NCI-H2171 treated with DMSO at 0.1 percent for 48 hours (cell line): ENCODE results near the gene CCL28.
"Not testable (repeated sequence)": the region's sequence is repeated elsewhere in the genome, so short reads cannot be mapped to it uniquely, and the experiment has no call there.

Source experiments
- DNase-seq: peaks from one replicate; lab custom pipeline; 2025; lab: John Stamatoyannopoulos, UW

CCL28 gene

DNA sequence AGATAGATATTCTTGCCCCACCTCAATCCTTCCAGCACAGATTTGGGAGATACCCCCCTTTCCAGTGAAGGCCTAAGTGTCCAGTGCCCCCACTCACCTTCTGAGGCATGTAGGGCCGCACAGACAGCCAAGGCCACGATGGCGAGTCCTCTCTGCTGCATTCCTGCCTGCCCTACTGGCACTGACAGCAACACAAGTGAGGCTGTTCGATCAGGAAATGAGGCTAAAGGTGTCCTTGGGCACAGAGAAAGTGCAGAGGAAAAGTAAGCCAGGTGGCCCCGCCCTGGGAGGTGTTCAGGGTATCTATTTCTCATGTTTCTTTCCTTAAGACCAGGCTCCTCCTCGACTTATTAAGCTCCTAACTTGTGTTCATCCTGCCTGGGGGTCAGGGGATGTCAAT is at the start of gene CCL28:
CCL28 (minus strand) TSS at position 236 of the 400 bp plus-strand sequence; CDS start at position 161, 75 bp downstream.
- DNase-seq, result no peak

- DNase-seq, result no peak
These were observed 48.9 kb upstream of the CCL28 start for GRCh38 chr5:43461066-43461465.

DNA sequence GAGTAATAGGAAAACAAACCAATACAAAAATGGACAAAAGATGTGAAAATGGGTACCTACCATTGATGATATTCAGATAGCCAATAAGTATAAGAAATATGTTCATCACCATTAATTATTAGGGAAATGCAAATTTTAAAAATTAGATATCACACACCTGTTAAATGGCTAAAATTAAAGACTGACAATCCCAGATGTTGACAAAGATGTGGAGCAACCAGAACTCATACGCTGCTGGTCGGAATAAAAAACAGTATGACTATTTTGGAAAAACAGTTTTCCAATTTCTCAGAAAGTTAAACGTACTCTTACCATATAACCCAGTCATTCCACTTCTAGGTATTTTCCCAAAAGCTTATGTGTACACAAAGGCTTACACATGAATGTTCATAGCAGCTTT is 44.4 kb upstream of the CCL28 start:
- DNase-seq, result no peak

- not testable (repeated sequence) for DNase-seq
These were observed 29.4 kb upstream of the CCL28 start for GRCh38 chr5:43441575-43441974.

- no peak for DNase-seq
These were observed 25.0 kb upstream of the CCL28 start for GRCh38 chr5:43437062-43437660.

DNA sequence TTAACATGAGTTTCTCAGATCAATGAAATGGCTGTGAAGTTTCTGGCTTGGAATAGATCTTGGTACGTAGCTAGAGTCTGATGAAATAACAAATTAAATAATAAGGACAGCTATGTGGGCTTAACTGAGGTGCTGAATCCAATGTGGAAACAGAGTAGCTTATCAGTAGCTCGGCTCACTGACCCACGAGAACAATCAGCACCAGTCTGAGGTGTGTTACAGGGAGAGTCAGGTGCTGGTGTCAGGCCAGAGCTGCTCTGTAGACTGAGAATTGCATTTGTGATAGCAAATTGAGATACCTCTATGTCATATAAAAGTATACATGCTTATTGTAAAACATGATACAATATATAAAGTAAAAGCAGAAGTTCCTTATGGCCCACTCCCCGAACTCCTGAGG is 21.2 kb upstream of the CCL28 start:
- no peak for DNase-seq

DNA sequence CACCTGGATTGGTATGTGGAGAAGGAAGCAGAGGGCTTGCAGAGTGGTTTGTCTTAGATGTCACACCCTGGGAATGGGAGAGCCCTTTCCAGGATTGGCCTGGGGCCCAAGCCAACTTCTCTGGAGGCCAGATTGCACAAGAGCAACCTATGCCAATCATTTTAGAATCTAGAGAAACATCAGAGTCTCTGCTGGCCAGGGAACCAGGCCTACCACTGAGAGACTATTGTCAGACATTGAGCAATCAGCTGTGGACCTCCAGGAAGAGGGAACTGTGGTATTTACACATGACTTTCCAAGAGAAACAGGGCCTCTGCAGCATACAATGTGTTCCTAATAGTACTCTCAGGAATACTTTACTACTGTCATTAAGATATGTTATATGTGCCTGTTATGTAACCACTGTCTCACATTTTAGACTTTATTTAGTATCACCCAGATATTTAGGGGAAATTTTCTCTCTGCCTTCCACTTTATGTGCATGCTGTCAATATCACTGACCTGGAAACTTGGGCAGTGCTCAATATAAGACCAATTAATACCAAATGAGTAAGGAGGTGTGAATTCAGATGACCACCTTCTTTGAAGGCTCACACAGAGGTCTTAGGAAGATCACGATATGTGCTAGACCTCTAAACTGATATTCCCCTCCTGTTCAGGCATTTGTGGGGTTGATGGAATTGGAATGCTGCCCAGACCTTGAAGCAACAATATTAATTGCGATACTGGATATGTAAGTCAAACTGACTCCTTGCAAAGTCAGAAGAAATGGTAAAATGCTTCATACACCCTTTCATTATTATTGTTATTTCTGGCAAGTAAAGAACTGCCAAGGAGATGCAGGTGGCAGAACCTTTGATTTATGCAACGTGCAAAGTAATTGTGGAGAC is 20.5 kb upstream of the CCL28 start:
- no peak for DNase-seq

- DNase-seq, result peak; percentile 27
These were observed 17.5 kb upstream of the CCL28 start for GRCh38 chr5:43429706-43430105.

DNA sequence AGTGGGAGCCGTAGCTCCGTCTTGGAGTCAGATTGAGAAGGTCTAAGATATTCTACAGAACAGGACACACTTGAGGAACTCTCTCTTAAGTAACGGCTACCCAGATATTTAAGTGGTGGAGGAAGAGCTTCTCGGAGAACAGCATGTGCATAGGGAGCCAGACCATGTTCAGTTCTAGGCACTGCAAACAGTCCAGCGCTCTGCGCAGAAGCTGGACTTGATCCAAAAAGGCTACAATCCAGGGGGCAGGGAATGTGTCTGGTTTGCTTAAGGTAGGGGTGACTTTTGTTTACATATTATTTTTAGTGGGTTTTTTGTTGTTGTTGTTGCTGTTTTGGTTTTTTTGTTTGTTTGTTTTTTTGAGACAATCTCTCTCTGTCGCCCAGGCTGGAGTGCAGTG is 16.8 kb upstream of the CCL28 start:
- DNase-seq, result no peak

DNA sequence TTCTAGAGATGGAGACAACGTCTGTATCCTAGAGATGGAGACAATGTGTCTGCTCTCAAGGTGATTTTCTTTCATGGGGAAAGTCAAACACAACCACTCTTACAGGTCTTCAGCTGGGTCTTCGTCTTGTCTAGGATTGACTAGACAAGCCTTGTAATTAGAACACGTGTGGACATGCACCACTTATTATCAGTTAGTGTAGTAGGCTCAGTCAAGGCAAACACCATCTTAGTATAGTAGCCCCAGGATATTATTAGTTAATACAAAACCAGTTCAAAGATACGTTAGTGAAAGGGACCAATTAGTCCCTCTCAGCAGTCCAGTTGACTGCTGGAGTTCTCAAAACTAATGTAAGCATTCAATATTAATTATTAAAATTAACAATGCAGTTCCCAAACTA is 15.1 kb upstream of the CCL28 start:
- no peak for DNase-seq

GRCh38 chr5:43425983-43426382 is 13.8 kb upstream of the CCL28 start:
- DNase-seq, result no peak

GRCh38 chr5:43423086-43423485 is 10.9 kb upstream of the CCL28 start:
- DNase-seq, result not testable (repeated sequence)

- DNase-seq, result peak; percentile 28
These were observed 10.0 kb upstream of the CCL28 start for GRCh38 chr5:43422143-43422542.

GRCh38 chr5:43421450-43422133 is 9.4 kb upstream of the CCL28 start:
- DNase-seq, result no peak

- DNase-seq, result no peak
These were observed 8.1 kb upstream of the CCL28 start for GRCh38 chr5:43420241-43420640.

GRCh38 chr5:43418561-43418960 is 6.4 kb upstream of the CCL28 start:
- no peak for DNase-seq

DNA sequence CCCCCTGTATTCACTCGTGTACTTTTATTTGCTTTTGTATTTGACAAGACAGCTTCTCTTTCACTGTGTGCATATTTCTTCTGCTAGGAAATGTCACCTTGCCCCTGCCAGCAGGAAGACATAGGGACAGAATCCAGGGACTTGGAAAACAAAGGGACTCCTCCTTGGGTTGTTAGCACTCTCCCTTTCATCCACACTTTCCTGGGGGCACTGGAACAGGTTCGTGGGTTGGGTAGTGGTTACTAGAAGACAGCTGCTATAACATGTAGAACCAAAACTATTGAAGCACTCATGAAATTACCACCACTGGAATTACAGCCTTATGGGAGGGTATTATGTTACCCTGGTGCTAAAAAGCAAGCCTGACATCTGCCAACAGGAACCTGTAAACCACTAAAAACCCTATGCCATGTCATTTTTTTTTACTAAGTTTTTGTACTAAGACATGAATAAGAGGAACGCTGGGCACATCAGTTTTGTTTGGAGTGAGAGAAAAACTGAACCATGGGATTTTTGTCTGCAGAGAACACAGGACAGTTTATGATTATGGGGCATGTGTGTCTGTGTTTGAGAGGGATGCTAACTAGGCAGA is 4.7 kb upstream of the CCL28 start:
- peak; percentile 98 for DNase-seq

DNA sequence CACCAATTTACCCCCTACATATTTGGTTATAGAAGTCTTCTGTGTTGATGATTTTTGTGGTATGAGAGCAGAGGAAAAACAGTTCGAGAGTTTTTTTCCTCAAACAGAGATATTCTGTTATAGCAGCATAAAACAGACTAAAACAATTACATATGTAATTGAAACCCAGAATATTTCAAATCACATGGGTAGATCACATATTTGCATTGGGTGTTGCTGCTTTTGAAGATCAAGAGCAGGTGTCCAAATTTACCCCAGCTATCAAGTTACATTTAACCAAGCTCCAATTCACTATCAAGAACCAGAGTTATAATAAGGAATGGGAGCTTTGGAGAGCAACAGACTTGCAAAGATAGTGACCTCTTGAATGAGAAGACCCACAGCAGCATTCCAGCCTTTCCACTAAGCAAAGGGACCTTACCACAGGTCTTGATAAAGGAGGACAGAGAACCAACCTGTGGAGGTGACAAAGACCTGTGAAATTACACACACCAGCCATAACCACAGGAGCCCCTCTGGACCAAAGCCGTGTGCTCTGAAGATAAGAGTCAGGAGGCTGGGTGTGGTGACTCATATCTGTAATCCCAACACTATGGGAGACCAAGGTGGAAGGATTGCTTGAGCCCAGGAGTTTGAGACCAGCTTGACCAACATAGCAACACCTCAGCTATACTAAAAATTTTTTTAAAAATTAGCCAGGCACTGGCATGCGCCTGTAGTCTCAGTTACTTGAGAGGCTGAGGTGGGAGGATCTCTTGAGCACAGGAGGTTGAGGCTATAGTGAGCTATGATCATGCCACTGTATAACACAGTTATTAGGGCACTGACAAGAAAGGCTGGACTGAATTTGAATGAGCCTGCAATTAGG is 4.0 kb upstream of the CCL28 start:
- DNase-seq, result peak; percentile 75

- DNase-seq, result no peak
These were observed 1.8 kb upstream of the CCL28 start for GRCh38 chr5:43413966-43414365.

- no peak for DNase-seq
These were observed 453 bp upstream of the CCL28 start for GRCh38 chr5:43412644-43413043.

DNA sequence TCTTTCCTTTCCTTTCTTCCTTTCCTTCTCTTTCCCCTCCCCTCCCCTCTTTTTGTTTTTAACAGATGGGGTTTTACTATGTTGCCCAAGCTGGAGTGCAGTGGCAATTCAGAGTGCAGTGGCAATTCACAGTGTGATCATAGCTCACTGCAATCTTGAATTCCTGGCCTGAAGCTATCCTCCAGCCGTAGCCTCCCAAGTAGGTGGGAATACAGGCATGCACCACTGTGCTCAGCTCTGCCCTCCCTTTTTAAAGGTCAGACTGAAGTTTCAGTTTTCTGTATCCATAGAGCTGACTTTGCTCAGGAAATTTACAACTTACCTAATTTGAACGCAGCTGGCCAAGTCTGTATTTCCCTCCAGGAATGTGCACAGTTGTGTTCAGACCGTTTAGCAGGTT is 696 bp downstream of the CCL28 start:
- DNase-seq, result no peak

GRCh38 chr5:43410414-43410813 is 1.8 kb downstream of the CCL28 start:
- DNase-seq, result no peak
